AG20443 (cell line): Measurements from ENCODE around the gene GLIS2.
A peak's percentile ranks its signal among the peaks of the same experiment; 100 is the strongest.

Source experiments
- DNase-seq: peaks from one replicate; pipeline ENCODE4 v3.0.0; 2012; ENCODE audit warnings: low spot score, mixed read lengths

The GLIS2 gene

GRCh38 chr16:4381935-4382794, 66.3 kb downstream of the GLIS2 start:
- no peak for DNase-seq

- DNase-seq: no peak
Observed at GRCh38 chr16:4382795-4383357, 67.0 kb downstream of the GLIS2 start.

- DNase-seq: no peak
Observed at GRCh38 chr16:4383591-4384444, 68.0 kb downstream of the GLIS2 start.

DNA sequence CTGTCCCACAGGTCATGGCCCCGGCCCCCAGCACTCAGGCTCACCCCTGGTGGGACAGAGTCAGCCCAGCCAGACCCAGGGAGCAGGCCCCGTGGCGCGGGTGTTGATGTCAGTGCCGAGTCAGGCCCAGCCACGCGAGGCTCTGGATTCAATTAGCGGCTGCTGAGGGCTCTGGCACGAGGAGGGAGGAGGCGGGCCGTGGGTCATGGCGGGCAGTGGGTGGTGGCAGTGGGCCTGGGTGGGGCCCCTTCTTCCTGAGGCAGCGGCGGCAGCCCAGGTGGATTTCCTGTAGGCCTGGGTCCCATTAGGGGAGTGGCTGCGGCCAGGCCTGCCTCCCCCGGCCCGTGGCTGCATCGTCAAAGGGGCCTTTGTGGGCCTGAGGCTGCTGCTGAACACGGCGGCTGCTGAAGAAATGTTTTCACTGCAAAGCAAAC, 68.7 kb downstream of the GLIS2 start:
- peak; percentile 83 for DNase-seq

DNA sequence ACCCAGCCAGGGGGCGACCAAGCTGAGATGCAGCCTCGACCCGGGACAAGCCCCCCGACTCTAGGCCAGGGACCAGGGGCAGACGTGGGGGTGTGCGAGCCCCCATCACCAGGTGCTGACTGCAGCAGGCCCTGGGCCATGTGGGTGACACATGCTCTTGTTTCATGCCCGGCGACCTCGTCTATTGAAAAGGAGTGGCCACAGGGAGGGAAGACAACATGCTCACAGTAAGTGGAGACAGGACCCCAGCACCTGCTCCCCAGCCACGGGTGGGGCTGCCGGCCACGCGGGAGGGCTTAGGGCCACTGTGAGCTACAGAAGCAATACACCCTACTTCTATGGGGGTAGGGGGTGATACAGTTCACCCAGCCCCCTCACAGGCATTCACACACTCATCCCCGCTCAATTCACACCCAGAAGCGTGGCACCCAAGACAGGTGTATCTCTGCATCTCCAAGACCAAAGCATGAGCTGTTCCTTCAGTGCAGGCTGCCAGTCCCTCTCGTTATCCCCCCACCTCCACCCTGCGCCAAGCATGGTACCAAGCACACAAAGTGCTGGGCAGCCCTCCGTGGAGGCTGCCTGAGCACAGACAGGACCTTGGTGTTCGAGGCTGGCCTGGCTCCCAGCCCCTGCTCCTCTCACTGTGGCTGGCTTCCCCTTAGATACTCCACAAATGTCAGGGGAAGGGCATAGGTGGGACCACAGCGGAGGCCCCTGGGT, 69.4 kb downstream of the GLIS2 start:
- DNase-seq: no peak

DNA sequence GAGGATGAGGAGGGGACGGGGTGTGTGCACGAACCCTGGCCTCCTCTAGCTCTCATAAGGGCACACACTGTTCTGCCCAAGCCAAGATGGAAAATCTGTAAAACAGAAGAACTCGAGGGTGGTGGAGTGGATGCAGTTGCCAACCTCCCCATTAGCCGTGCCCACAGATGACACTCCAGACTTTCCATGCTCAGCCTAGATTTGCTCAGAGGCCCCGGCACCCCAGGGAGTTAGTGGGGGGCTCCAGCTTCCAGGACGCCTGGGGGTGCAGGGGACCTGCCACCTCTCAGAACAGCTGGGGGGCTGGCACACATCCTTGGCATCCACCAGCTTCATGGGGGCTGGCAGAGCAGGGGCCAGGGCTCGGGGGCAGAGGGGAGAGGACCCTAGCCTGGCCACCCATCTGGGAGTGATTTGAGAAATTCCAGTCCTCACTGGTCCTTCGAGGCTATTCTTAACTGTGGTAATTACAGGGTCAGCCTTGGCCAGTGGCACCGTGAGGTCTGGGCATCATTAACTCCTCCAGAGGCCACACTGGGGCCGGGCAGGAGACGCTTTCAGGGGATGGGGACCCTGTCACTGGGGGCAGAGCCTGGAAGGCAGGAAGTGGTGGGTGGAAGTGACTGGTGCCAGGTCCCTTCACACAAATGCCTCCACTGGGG, 70.1 kb downstream of the GLIS2 start:
- DNase-seq: peak; percentile 49

DNA sequence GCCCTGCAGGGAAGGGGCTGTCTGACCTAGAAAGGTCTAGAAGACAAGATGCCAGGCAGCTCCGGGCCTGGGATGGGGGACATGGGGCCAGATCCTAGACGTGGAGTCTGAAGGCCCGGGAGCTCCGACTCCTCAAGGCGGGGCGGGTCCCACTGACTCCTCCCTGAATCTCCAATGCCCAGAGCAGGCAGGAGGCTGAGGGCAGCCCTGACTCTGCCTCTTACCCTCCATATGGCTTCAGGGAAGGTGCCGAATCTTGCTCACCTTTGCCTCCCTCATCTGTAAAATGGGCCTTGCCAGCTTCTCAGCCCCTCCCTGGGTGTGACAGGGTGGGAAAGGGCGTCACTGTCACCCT, 70.6 kb downstream of the GLIS2 start:
- DNase-seq: peak; percentile 69

- DNase-seq: peak; percentile 49
Observed at GRCh38 chr16:4386951-4387565, 71.2 kb downstream of the GLIS2 start.

GRCh38 chr16:4387781-4388180, 71.9 kb downstream of the GLIS2 start:
- no peak for DNase-seq

GRCh38 chr16:4388271-4389021, 72.6 kb downstream of the GLIS2 start:
- DNase-seq: peak; percentile 49
